H1 (cell line): ENCODE results near the gene SF3A2. TPM values are rescaled to one million over a fixed set of nuclear protein-coding genes. Genes with fewer than 3 reads are reported as not detected.

Source experiments
- ATF2 ChIP-seq: IDR thresholded peaks from 2 replicates; pipeline ENCODE4 v1.6.1; 2012; ENCODE audit warnings: low read length, inconsistent platforms
- CHD7 ChIP-seq: fragments of 300-600 bp; sonication (generic); IDR thresholded peaks from 2 replicates; pipeline ENCODE4 v1.7.1; 2012; ENCODE audit warnings: low read length, moderate library complexity, mild to moderate bottlenecking, inconsistent platforms; ENCODE audit not compliant: insufficient replicate concordance
- GABPA ChIP-seq: IDR thresholded peaks from 2 replicates; pipeline ENCODE4 v1.6.1; 2011; ENCODE audit warnings: mild to moderate bottlenecking, low read length, moderate library complexity, borderline replicate concordance; ENCODE audit not compliant: insufficient read depth
- RBBP5 ChIP-seq: IDR thresholded peaks from 2 replicates; pipeline ENCODE4 v1.7.1; 2012; ENCODE audit warnings: low read depth, mild to moderate bottlenecking, inconsistent platforms, low read length, moderate library complexity, borderline replicate concordance
- RFX5 ChIP-seq: IDR thresholded peaks from 2 replicates; pipeline ENCODE4 v1.6.1; 2011; ENCODE audit warnings: low read depth, low read length, improper control_type of control experiment, borderline replicate concordance
- ZNF274 ChIP-seq: IDR thresholded peaks from 2 replicates; pipeline ENCODE4 v1.7.0; 2012; ENCODE audit warnings: low read length, borderline replicate concordance; ENCODE audit errors: extremely low read depth
- polyA plus RNA-seq, 7 experiments: library from polyadenylated mRNA; depleted of rRNA in 3 of 7; stranded (reverse) in 5 of 7; unstranded in 2 of 7; fragments of >200 nt in 5 of 7; fragments of 200-250 nt in 2 of 7; gene quantifications; 1 replicate in 5 of 7; 2 replicates in 1 of 7; 4 replicates in 1 of 7; pipeline versions ENCODE4 v1.2.1 to v1.2.3, GENCODE V29; 2011 to 2013; ENCODE audit warnings: missing spikeins in 2 of 7, mixed read lengths in 2 of 7
- total RNA-seq: library from RNA; stranded (reverse); fragmentation: NEBNext Ultra II Directional; extraction: Animal tissue kit (Norgen Biotek cat#: 25700); gene quantifications from 2 replicates; pipeline ENCODE4 v1.2.1, GENCODE V29; 2021

The SF3A2 gene
- total and polyA plus RNA-seq, 2 of the 8 experiments (the other 6 are each of a cell fraction or from before 2014, with no cell fraction given), result 15.3 to 146 TPM

GRCh38 chr19:2207991-2208860 lies 28.4 kb upstream of the SF3A2 start (continued):
- TF ChIP-seq RBBP5, result no peak
- TF ChIP-seq ATF2, result no peak
- no peak for TF ChIP-seq ZNF274
- TF ChIP-seq CHD7, result no peak
- no peak for TF ChIP-seq GABPA
- no peak for TF ChIP-seq RFX5
